Measurements from ENCODE around the gene DCAF16.

DNA sequence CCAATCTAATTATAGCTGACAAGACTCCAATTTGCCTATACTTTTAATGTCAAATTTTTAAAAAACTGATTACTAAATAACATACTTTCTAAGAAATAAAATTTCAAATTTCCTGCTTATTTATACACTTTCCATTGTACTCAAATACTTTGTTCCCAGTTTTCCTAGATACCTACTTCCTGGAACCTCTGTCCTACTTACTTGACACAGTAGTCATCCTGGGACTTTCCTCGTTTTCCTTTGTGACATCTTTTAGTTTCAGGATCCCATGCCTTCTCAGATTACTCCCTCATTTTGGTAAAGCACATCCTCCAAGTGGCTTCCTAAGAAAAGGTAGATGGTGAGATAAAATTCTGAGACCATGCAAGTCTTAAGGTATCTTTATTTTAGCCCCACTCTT is 15.8 kb downstream of the DCAF16 start:
- TF ChIP-seq, protein P1, sequence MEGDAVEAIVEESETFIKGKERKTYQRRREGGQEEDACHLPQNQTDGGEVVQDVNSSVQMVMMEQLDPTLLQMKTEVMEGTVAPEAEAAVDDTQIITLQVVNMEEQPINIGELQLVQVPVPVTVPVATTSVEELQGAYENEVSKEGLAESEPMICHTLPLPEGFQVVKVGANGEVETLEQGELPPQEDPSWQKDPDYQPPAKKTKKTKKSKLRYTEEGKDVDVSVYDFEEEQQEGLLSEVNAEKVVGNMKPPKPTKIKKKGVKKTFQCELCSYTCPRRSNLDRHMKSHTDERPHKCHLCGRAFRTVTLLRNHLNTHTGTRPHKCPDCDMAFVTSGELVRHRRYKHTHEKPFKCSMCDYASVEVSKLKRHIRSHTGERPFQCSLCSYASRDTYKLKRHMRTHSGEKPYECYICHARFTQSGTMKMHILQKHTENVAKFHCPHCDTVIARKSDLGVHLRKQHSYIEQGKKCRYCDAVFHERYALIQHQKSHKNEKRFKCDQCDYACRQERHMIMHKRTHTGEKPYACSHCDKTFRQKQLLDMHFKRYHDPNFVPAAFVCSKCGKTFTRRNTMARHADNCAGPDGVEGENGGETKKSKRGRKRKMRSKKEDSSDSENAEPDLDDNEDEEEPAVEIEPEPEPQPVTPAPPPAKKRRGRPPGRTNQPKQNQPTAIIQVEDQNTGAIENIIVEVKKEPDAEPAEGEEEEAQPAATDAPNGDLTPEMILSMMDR (IDR thresholded peaks at IDR 0.05), result no peak
- no peak for TF ChIP-seq EZH2 (IDR thresholded peaks at IDR 0.05)

Measured in neural progenitor cell (in vitro differentiated cells).